SK-N-SH (cell line): ENCODE measurements around the gene PIK3C2B. TPM values are rescaled to one million over a fixed set of nuclear protein-coding genes. Genes with fewer than 3 reads are reported as not detected.

Source experiments
- CTCF ChIA-PET: fragments of 300-600, 350-600 bp; formaldehyde crosslinking; extraction: SDS; loops from one replicate; lab custom pipeline; 2021; lab: Yijun Ruan, JAX
- POLR2A ChIA-PET: fragments of 350-600 bp; sonication (Branson Sonifier 250); formaldehyde crosslinking; extraction: SDS; loops from one replicate; lab custom pipeline; 2020; ENCODE audit warnings: antibody characterized with exemption, inconsistent platforms; lab: Yijun Ruan, JAX
- DNase-seq: peaks from one replicate; pipeline ENCODE4 v3.0.0; 2012
- H2AFZ ChIP-seq: fragments of 200-600 bp; sonication (generic); 2 replicates; pipeline ENCODE4 v1.8.1; 2016; ENCODE audit warnings: antibody characterized with exemption, mild to moderate bottlenecking, low read depth
- H3F3A ChIP-seq: fragments of 200-600 bp; sonication (generic); replicated peaks from 2 replicates; pipeline ENCODE3; 2016; ENCODE audit warnings: antibody characterized with exemption, mild to moderate bottlenecking; ENCODE audit not compliant: insufficient read depth
- H3K27ac ChIP-seq, 2 experiments: fragments of 200-500 bp in 1 of 2; fragments of 200-600 bp in 1 of 2; sonication (Bioruptor generic) in 1 of 2; sonication (generic), shearing (Covaris generic) in 1 of 2; 2 replicates each; pipeline versions ENCODE4 v1.5.1 to v1.6.1; 2014 to 2016; ENCODE audit warnings: low read depth in 2 of 2, inconsistent platforms in 1 of 2, low read length in 1 of 2, mild to moderate bottlenecking in 1 of 2, mixed read lengths in 1 of 2
- H3K27me3 ChIP-seq: fragments of 200-600 bp; sonication (generic), shearing (Covaris generic); 2 replicates; pipeline ENCODE4 v1.6.1; 2016; ENCODE audit warnings: mixed run types; ENCODE audit not compliant: insufficient read depth
- H3K36me3 ChIP-seq, 2 experiments: fragments of 200-500 bp in 1 of 2; fragments of 200-600 bp in 1 of 2; sonication (Bioruptor generic) in 1 of 2; sonication (generic) in 1 of 2; replicated peaks in 1 of 2; 2 replicates each; pipeline versions ENCODE3 to v1.5.1; 2014 to 2016; ENCODE audit warnings: low read length in 1 of 2, mild to moderate bottlenecking in 1 of 2; ENCODE audit not compliant: insufficient read depth in 2 of 2, control insufficient read depth in 1 of 2
- H3K4me1 ChIP-seq, 2 experiments: fragments of 200-500 bp in 1 of 2; fragments of 200-600 bp in 1 of 2; sonication (Bioruptor generic) in 1 of 2; sonication (generic), shearing (Covaris generic) in 1 of 2; 2 replicates each; pipeline versions ENCODE4 v1.5.1 to v1.6.1; 2014 to 2016; ENCODE audit warnings: low read depth in 1 of 2, low read length in 1 of 2, mixed run types in 1 of 2; ENCODE audit not compliant: insufficient read depth in 2 of 2, control insufficient read depth in 1 of 2
- H3K4me2 ChIP-seq: fragments of 200-600 bp; sonication (generic), shearing (Covaris generic); 2 replicates; pipeline ENCODE4 v1.6.1; 2017; ENCODE audit warnings: mixed run types
- H3K4me3 ChIP-seq, 2 experiments: fragments of 200-500 bp in 1 of 2; fragments of 200-600 bp in 1 of 2; sonication (Bioruptor generic) in 1 of 2; sonication (generic), shearing (Covaris generic) in 1 of 2; 2 replicates each; pipeline versions ENCODE4 v1.5.1 to v1.8.1; 2014 to 2016; ENCODE audit warnings: low read depth in 2 of 2, inconsistent platforms in 1 of 2, low read length in 1 of 2, mild to moderate bottlenecking in 1 of 2, mixed read lengths in 1 of 2, moderate library complexity in 1 of 2
- H3K79me2 ChIP-seq: fragments of 200-600 bp; sonication (generic); 2 replicates; pipeline ENCODE4 v1.8.1; 2017; ENCODE audit warnings: mild to moderate bottlenecking; ENCODE audit not compliant: insufficient read depth
- H3K9ac ChIP-seq: fragments of 200-600 bp; sonication (generic); 2 replicates; pipeline ENCODE4 v1.6.1; 2017; ENCODE audit warnings: mixed run types
- H3K9me2 ChIP-seq: fragments of 200-600 bp; sonication (generic); 2 replicates; pipeline ENCODE4 v1.6.1; 2017; ENCODE audit warnings: mixed run types
- H3K9me3 ChIP-seq: fragments of 200-600 bp; sonication (generic); 2 replicates; pipeline ENCODE4 v1.6.1; 2017; ENCODE audit warnings: mixed run types, mild to moderate bottlenecking, moderate library complexity
- H4K20me1 ChIP-seq: fragments of 200-600 bp; sonication (generic); 2 replicates; pipeline ENCODE4 v1.6.1; 2017; ENCODE audit warnings: mild to moderate bottlenecking, mixed run types; ENCODE audit not compliant: insufficient read depth
- CTCF ChIP-seq: fragments of 200-600 bp; sonication (generic); IDR thresholded peaks from 2 replicates; pipeline ENCODE4 v1.6.1; 2017; ENCODE audit warnings: antibody characterized with exemption, mild to moderate bottlenecking, moderate library complexity
- GABPA ChIP-seq: IDR thresholded peaks from 2 replicates; pipeline ENCODE4 v1.4.0; 2012; ENCODE audit warnings: low read depth, mild to moderate bottlenecking
- MXI1 ChIP-seq: IDR thresholded peaks from 2 replicates; pipeline ENCODE4 v1.6.1; 2012; ENCODE audit warnings: mild to moderate bottlenecking, low read depth, low read length, improper control_type of control experiment
- NFIC ChIP-seq: IDR thresholded peaks from 2 replicates; pipeline ENCODE4 v1.4.0; 2012; ENCODE audit warnings: borderline replicate concordance
- REST ChIP-seq: IDR thresholded peaks from 2 replicates; pipeline ENCODE4 v1.6.1; 2012; ENCODE audit warnings: mild to moderate bottlenecking, low read depth, low read length, moderate library complexity
- RXRA ChIP-seq: IDR thresholded peaks from 2 replicates; pipeline ENCODE4 v1.4.0; 2012; ENCODE audit warnings: low read depth, mild to moderate bottlenecking, borderline replicate concordance
- SIN3A ChIP-seq: IDR thresholded peaks from 2 replicates; pipeline ENCODE4 v1.6.1; 2012; ENCODE audit warnings: low read depth, mild to moderate bottlenecking, low read length, moderate library complexity, borderline replicate concordance
- TEAD4 ChIP-seq: IDR thresholded peaks from 2 replicates; pipeline ENCODE4 v1.4.0; 2012; ENCODE audit warnings: mild to moderate bottlenecking, borderline replicate concordance; ENCODE audit not compliant: insufficient read depth
- USF2 ChIP-seq: fragments of 150-350 bp; IDR thresholded peaks from 2 replicates; pipeline ENCODE4 v1.6.1; 2017; ENCODE audit warnings: antibody characterized with exemption, low read length, low read depth, borderline replicate concordance
- YY1 ChIP-seq: IDR thresholded peaks from 2 replicates; pipeline ENCODE4 v1.4.0; 2012; ENCODE audit warnings: low read depth, mild to moderate bottlenecking
- ZBTB33 ChIP-seq: IDR thresholded peaks from 2 replicates; pipeline ENCODE4 v1.4.0; 2012; ENCODE audit warnings: low read depth, borderline replicate concordance
- WGBS: methylation state at CpG from one replicate; pipeline ENCODE4 v1.1.6; 2017; ENCODE audit warnings: low lambda C conversion rate; 5-methylcytosine and 5-hydroxymethylcytosine counted together
- polyA plus RNA-seq, 3 experiments: library from polyadenylated mRNA; depleted of rRNA; stranded (reverse); fragments of >200 nt; gene quantifications; 2 replicates each; pipeline ENCODE4 v1.2.3, GENCODE V29; 2012

Gene PIK3C2B
- polyA plus RNA-seq, 1 of the 3 experiments (the other 2 are of a cell fraction): 6.5 TPM

- H3K4me3 ChIP-seq: no peak overlapping the region
- no peak overlapping the region for H3K9ac ChIP-seq
- TF ChIP-seq REST (no peak), GABPA (no peak), MXI1 (no peak), USF2 (no peak), RXRA (no peak), CTCF (no peak), NFIC (no peak), ZBTB33 (no peak), TEAD4 (no peak), YY1 (no peak), SIN3A (no peak)
- no peaks in the 10 kb centered on the region for H3F3A ChIP-seq
- WGBS: 79% methylated on average over 8 of the region's 11 CpGs
- H3K4me1 ChIP-seq: no peaks in the 10 kb centered on the region; a peak in 1 of 4 replicates
- H3K9me2 ChIP-seq: no peaks in the 10 kb centered on the region
- H3K27ac ChIP-seq: no peak overlapping the region
- DNase-seq: no peak
- H3K79me2 ChIP-seq: no peaks in the 10 kb centered on the region
- peaks cover 0 to 22% of the 10 kb centered on the region in 2 experiments for H3K36me3 ChIP-seq
- POLR2A ChIA-PET: no interaction called here
- H4K20me1 ChIP-seq: no peaks in the 10 kb centered on the region
- H3K4me2 ChIP-seq: no peak overlapping the region
- H3K27me3 ChIP-seq: no peaks in the 10 kb centered on the region
- CTCF ChIA-PET: interaction anchor here (0.6 to 4.3 kb wide), 6 partner anchors 10 to 46 kb away, joined by 3 to 21 read pairs (median 6); no protein-coding TSS in a partner anchor
- no peaks in the 10 kb centered on the region for H3K9me3 ChIP-seq
- H2AFZ ChIP-seq: no peak overlapping the region
Observed at GRCh38 chr1:204456826-204457442, 37.7 kb downstream of the PIK3C2B start.
